BJ (cell line): ENCODE measurements around the gene KLF7. TPM values are rescaled to one million over a fixed set of nuclear protein-coding genes. Genes with fewer than 3 reads are reported as not detected.

Source experiments
- CTCF ChIA-PET: fragments of 350-600 bp; formaldehyde crosslinking; extraction: SDS; loops from one replicate; lab custom pipeline; 2021; ENCODE audit warnings: antibody characterized with exemption, inconsistent platforms; lab: Yijun Ruan, JAX
- POLR2A ChIA-PET: fragments of 300-600 bp; sonication (Branson Sonifier 250); formaldehyde crosslinking; extraction: SDS; loops from one replicate; lab custom pipeline; 2021; ENCODE audit warnings: antibody characterized with exemption; lab: Charles Lee
- DNase-seq: peaks from one replicate; pipeline ENCODE4 v3.0.0-alpha.2; 2011; ENCODE audit warnings: low read depth
- H3K27me3 ChIP-seq: 2 replicates; pipeline ENCODE4 v1.6.0; 2011; ENCODE audit warnings: low read length; ENCODE audit not compliant: control insufficient read depth, insufficient read depth
- H3K36me3 ChIP-seq: 2 replicates; pipeline ENCODE4 v1.5.1; 2011; ENCODE audit warnings: low read length; ENCODE audit not compliant: control insufficient read depth, insufficient read depth
- H3K4me3 ChIP-seq: 2 replicates; pipeline ENCODE4 v1.5.1; 2011; ENCODE audit warnings: low read depth, mild to moderate bottlenecking, control low read depth, low read length
- polyA plus RNA-seq: library from polyadenylated mRNA; depleted of rRNA; stranded (reverse); fragments of >200 nt; gene quantifications from 2 replicates; pipeline ENCODE4 v1.2.3, GENCODE V29; 2011
- TF ChIP-seq, protein P1 (sequence below): IDR thresholded peaks from 2 replicates; pipeline ENCODE4 v1.5.1; 2011; ENCODE audit warnings: low read depth, mild to moderate bottlenecking, control low read depth, inconsistent platforms, low read length, moderate library complexity; ENCODE audit not compliant: insufficient read depth

The KLF7 gene
- polyA plus RNA-seq, 1 experiment = 41.9 TPM

DNA sequence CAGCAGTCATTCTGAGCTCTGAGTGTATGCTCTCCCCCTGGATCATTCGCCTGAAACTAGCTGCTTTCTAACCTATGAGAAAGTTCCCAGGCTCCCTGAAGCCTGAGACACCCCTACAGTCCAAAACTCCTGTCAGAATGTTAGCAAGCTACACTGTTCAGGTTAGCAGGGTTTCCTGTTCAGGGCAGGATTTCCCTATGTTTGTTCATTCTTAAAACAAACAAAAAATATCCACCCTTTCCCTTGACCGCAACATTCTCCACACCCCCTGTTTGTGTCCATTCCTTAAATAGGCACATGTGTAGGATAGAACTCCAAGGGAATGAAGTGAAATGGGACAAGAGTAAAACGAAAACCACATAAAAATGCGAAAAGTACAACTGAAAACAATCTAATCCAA is 83.1 kb downstream of the KLF7 start:
- no peaks in the 10 kb centered on the region for H3K27me3 ChIP-seq
- DNase-seq = no peak
- no peak overlapping the region for H3K4me3 ChIP-seq
- TF ChIP-seq, protein P1, sequence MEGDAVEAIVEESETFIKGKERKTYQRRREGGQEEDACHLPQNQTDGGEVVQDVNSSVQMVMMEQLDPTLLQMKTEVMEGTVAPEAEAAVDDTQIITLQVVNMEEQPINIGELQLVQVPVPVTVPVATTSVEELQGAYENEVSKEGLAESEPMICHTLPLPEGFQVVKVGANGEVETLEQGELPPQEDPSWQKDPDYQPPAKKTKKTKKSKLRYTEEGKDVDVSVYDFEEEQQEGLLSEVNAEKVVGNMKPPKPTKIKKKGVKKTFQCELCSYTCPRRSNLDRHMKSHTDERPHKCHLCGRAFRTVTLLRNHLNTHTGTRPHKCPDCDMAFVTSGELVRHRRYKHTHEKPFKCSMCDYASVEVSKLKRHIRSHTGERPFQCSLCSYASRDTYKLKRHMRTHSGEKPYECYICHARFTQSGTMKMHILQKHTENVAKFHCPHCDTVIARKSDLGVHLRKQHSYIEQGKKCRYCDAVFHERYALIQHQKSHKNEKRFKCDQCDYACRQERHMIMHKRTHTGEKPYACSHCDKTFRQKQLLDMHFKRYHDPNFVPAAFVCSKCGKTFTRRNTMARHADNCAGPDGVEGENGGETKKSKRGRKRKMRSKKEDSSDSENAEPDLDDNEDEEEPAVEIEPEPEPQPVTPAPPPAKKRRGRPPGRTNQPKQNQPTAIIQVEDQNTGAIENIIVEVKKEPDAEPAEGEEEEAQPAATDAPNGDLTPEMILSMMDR = no peak
- CTCF ChIA-PET = no interaction called here
- POLR2A ChIA-PET = no interaction called here
- H3K36me3 ChIP-seq = peaks cover 25% of the 10 kb centered on the region

DNA sequence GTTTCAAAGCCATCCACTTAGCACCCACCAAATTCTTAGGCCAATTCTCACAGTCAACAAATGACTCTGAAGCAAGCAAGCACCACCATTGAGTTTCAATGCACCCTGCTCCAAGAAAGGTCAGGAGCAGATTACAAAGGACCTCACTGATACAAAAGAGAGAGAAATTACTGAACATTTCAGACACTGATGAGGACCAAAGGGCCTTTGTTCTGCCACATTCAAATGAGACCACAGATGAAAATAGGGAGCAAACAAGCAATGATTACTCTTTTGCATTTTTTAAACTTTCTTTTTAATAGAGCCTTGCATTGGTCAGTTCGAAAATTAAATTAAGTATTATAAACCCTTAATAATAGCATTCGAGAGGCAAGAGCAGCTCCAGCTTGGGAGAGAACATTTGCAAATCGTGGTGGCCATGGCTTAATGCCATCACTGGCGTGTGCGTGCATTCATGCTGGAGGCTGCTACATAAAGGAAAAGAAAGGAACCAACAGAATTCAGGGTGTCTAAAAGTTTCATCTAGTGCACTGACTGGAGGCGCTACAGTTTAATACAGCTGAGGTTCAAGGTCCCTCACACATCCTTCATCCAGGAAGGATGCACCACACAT is 87.5 kb downstream of the KLF7 start:
- CTCF ChIA-PET = no interaction called here

DNA sequence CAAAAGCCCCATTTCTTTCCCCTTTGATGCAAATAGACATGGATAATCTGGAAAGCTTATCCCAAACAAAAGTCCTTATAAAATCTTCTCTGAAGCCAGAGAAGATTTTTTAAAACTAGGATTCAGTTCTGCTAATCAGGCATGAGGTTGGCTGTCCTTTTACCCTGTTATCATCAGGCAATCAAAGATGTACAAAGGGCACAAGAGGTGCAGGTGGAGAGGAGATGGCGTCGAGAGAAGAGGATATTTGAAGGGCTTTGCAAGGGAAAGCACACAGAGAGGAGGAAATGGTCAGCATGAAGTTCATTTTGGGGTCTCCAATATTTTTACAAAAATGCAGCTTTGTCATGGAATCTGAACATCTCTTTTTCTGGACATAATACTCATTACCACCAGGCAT is 88.5 kb downstream of the KLF7 start:
- CTCF ChIA-PET = no interaction called here
- no peaks in the 10 kb centered on the region for H3K27me3 ChIP-seq
- TF ChIP-seq, protein P1 = no peak
- DNase-seq = no peak
- H3K36me3 ChIP-seq = peaks cover 13% of the 10 kb centered on the region
- POLR2A ChIA-PET = no interaction called here
- H3K4me3 ChIP-seq = no peak overlapping the region

More for the DNA sequence above, 87.5 kb downstream of the KLF7 start:
- POLR2A ChIA-PET = no interaction called here
- H3K4me3 ChIP-seq = no peak overlapping the region
- H3K36me3 ChIP-seq = peaks cover 17% of the 10 kb centered on the region
- H3K27me3 ChIP-seq = no peaks in the 10 kb centered on the region
- TF ChIP-seq, protein P1 = no peak
- no peak for DNase-seq

GRCh38 chr2:207075456-207075855 is 90.3 kb downstream of the KLF7 start:
- POLR2A ChIA-PET = no interaction called here
- no peak for DNase-seq
- TF ChIP-seq, protein P1 = no peak
- peaks cover 6% of the 10 kb centered on the region for H3K36me3 ChIP-seq
- H3K4me3 ChIP-seq = no peak overlapping the region
- H3K27me3 ChIP-seq = no peaks in the 10 kb centered on the region
- CTCF ChIA-PET = interaction anchor here (1.9 to 2.9 kb wide), 2 partner anchors 12 to 398 kb away, joined by 11 to 14 read pairs; no protein-coding TSS in a partner anchor

DNA sequence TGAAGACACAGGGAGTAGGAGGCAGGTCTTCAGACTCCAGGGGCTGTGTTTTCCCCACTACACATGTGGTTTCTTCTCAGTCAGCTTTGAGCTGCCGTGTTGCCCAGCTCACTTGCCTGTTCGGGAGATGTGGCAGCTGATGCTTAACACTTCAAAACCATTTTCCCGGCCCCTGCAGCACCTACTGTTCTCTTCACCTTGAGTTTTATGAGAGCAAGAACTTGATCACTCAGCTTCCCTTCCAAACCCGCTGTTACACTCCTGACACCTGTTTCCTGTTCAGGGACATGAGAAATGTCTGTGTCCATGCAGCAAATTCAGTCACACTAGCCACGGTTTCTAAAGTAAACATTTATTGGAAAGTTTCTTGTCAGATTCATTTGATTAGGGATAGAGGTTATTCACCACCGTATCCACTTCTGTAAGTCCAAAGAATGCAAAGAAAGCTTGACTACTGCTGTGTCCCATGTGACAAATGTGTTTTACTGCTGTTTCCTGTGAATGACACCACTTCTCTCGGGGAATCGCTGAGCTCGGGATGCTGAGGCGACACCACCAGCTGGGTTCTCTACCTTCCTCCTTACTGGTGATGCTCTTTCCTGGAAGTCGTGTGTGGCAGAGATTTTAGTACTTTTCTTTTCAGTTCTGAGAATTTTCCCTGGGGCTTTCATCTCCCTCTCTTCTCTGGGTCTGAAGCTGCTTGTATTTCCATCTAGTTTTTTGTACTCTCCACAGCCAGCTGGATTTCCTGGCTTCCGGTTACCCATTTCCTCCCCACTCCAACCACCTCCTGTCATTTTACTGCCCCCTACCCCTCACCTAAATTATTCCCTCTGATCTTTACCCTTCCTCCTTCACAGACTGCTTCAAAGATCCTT is 91.7 kb downstream of the KLF7 start:
- H3K27me3 ChIP-seq = no peaks in the 10 kb centered on the region
- ChIA-PET POLR2A (no interaction called here), CTCF (interaction anchor here (0.6 to 2.9 kb wide), 5 partner anchors 11 to 399 kb away, joined by 3 to 14 read pairs (median 7); no protein-coding TSS in a partner anchor)
- TF ChIP-seq, protein P1 = no peak
- no peak overlapping the region for H3K4me3 ChIP-seq
- no peak for DNase-seq
- H3K36me3 ChIP-seq = 0 out of 2 replicates have a peak, but pooled peaks cover 1% of the 10 kb centered on the region
